ENCODE measurements around the gene HBG2. TPM values are rescaled to one million over a fixed set of nuclear protein-coding genes. Genes with fewer than 3 reads are reported as not detected.
A peak's percentile ranks its signal among the peaks of the same experiment; 100 is the strongest.

Gene HBG2
- total and polyA plus RNA-seq, 9 of the 15 experiments (the other 6 are each of a cell fraction or from before 2014, with no cell fraction given): 1,626 to 58,619 (median 10,515) TPM

DNA sequence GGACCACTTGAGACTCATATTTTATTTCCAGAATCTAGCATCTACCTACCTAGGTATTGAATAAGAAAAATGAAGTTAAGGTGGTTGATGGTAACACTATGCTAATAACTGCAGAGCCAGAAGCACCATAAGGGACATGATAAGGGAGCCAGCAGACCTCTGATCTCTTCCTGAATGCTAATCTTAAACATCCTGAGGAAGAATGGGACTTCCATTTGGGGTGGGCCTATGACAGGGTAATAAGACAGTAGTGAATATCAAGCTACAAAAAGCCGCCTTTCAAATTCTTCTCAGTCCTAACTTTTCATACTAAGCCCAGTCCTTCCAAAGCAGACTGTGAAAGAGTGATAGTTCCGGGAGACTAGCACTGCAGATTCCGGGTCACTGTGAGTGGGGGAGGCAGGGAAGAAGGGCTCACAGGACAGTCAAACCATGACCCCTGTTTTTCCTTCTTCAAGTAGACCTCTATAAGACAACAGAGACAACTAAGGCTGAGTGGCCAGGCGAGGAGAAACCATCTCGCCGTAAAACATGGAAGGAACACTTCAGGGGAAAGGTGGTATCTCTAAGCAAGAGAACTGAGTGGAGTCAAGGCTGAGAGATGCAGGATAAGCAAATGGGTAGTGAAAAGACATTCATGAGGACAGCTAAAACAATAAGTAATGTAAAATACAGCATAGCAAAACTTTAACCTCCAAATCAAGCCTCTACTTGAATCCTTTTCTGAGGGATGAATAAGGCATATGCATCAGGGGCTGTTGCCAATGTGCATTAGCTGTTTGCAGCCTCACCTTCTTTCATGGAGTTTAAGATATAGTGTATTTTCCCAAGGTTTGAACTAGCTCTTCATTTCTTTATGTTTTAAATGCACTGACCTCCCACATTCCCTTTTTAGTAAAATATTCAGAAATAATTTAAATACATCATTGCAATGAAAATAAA is 29.8 kb downstream of the HBG2 start (continued):
- TF ChIP-seq, protein P1, sequence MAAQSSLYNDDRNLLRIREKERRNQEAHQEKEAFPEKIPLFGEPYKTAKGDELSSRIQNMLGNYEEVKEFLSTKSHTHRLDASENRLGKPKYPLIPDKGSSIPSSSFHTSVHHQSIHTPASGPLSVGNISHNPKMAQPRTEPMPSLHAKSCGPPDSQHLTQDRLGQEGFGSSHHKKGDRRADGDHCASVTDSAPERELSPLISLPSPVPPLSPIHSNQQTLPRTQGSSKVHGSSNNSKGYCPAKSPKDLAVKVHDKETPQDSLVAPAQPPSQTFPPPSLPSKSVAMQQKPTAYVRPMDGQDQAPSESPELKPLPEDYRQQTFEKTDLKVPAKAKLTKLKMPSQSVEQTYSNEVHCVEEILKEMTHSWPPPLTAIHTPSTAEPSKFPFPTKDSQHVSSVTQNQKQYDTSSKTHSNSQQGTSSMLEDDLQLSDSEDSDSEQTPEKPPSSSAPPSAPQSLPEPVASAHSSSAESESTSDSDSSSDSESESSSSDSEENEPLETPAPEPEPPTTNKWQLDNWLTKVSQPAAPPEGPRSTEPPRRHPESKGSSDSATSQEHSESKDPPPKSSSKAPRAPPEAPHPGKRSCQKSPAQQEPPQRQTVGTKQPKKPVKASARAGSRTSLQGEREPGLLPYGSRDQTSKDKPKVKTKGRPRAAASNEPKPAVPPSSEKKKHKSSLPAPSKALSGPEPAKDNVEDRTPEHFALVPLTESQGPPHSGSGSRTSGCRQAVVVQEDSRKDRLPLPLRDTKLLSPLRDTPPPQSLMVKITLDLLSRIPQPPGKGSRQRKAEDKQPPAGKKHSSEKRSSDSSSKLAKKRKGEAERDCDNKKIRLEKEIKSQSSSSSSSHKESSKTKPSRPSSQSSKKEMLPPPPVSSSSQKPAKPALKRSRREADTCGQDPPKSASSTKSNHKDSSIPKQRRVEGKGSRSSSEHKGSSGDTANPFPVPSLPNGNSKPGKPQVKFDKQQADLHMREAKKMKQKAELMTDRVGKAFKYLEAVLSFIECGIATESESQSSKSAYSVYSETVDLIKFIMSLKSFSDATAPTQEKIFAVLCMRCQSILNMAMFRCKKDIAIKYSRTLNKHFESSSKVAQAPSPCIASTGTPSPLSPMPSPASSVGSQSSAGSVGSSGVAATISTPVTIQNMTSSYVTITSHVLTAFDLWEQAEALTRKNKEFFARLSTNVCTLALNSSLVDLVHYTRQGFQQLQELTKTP (IDR thresholded peaks at IDR 0.05; ENCODE audit: low read depth in 1 of 2, partially characterized antibody in 2 of 2): peak in 1 of 2 experiments; percentile 8
- TF ChIP-seq, protein P2, sequence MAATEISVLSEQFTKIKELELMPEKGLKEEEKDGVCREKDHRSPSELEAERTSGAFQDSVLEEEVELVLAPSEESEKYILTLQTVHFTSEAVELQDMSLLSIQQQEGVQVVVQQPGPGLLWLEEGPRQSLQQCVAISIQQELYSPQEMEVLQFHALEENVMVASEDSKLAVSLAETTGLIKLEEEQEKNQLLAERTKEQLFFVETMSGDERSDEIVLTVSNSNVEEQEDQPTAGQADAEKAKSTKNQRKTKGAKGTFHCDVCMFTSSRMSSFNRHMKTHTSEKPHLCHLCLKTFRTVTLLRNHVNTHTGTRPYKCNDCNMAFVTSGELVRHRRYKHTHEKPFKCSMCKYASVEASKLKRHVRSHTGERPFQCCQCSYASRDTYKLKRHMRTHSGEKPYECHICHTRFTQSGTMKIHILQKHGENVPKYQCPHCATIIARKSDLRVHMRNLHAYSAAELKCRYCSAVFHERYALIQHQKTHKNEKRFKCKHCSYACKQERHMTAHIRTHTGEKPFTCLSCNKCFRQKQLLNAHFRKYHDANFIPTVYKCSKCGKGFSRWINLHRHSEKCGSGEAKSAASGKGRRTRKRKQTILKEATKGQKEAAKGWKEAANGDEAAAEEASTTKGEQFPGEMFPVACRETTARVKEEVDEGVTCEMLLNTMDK (IDR thresholded peaks at IDR 0.05; ENCODE audit: borderline replicate concordance, insufficient read depth, low read depth, low read length, poor library complexity, severe bottlenecking): no peak
- TF ChIP-seq ZNF778 (CRISPR knock-in tag; IDR thresholded peaks at IDR 0.05): no peak
- no peak for TF ChIP-seq CHD1 (IDR thresholded peaks at IDR 0.05; ENCODE audit: low read length)
- TF ChIP-seq TBL1XR1 (IDR thresholded peaks at IDR 0.05; ENCODE audit: low read length in 2 of 2): no peak
- no peak for TF ChIP-seq SMAD1 (IDR thresholded peaks at IDR 0.05; ENCODE audit: low read depth, low read length, partially characterized antibody)
- TF ChIP-seq TRIM28 (IDR thresholded peaks at IDR 0.05): no peak
- no peak for TF ChIP-seq CBX8 (IDR thresholded peaks at IDR 0.05; ENCODE audit: borderline replicate concordance, extremely low read depth, low read depth, low read length, poor library complexity, severe bottlenecking)
- TF ChIP-seq, protein P3, sequence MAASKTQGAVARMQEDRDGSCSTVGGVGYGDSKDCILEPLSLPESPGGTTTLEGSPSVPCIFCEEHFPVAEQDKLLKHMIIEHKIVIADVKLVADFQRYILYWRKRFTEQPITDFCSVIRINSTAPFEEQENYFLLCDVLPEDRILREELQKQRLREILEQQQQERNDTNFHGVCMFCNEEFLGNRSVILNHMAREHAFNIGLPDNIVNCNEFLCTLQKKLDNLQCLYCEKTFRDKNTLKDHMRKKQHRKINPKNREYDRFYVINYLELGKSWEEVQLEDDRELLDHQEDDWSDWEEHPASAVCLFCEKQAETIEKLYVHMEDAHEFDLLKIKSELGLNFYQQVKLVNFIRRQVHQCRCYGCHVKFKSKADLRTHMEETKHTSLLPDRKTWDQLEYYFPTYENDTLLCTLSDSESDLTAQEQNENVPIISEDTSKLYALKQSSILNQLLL (CRISPR knock-in tag; IDR thresholded peaks at IDR 0.05; ENCODE audit: borderline replicate concordance): no peak
- no peak for TF ChIP-seq HCFC1 (IDR thresholded peaks at IDR 0.05; ENCODE audit: low read depth, low read length)
- TF ChIP-seq EGR1 (conservative IDR thresholded peaks at IDR 0.05): no peak
- no peak for TF ChIP-seq RBM14 (IDR thresholded peaks at IDR 0.05; ENCODE audit: borderline replicate concordance, insufficient read depth, low read depth, low read length)
- TF ChIP-seq TOE1 (IDR thresholded peaks at IDR 0.05; ENCODE audit: borderline replicate concordance): no peak
- TF ChIP-seq TOE1 (CRISPR knock-in tag; IDR thresholded peaks at IDR 0.05; ENCODE audit: borderline replicate concordance, low read depth): no peak
- TF ChIP-seq FOXP1 (CRISPR knock-in tag; IDR thresholded peaks at IDR 0.05): no peak
- no peak for TF ChIP-seq MAFF (IDR thresholded peaks at IDR 0.05; ENCODE audit: low read length)
- TF ChIP-seq GATAD2B (IDR thresholded peaks at IDR 0.05; ENCODE audit: borderline replicate concordance): no peak
- no peak for TF ChIP-seq TAF7 (tag; IDR thresholded peaks at IDR 0.05)
- TF ChIP-seq SIN3A (IDR thresholded peaks at IDR 0.05; ENCODE audit: borderline replicate concordance in 2 of 2, control insufficient read depth in 1 of 2, low read depth in 2 of 2, low read length in 2 of 2): no peak
